ENCODE results near the gene CNNM1.

Gene CNNM1

DNA sequence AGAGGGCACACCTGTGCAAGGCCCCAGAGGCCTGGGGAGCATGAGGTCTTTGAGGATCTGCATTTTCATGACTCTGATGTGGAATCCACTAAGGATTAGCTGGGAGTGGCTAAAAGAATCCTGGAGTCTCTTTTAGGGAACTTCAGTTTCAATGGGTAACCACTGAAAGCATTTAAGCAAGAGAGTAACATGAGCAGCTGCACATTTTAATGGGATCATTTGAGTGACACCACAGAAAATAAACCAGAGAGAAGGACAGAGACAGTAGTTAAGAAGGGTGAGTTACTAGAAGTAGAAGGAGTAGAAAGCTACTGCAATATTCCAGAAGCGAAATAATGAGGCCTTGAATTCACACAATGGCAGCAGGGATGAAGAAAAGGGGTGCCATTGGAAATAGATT, 96.0 kb downstream of the CNNM1 start:
- Histone ChIP-seq H3K9me3 (ENCODE audit: insufficient read depth, low read depth, low read length) (no peaks in the 10 kb centered on the region), H3K18ac (ENCODE audit: low read length) (no peak overlapping the region), H4K12ac (ENCODE audit: low read depth, low read length) (no peak overlapping the region), H2BK5ac (ENCODE audit: low read depth, low read length, poor library complexity) (no peak overlapping the region), H2AK5ac (ENCODE audit: low read length) (no peak overlapping the region), H3K36me3 (ENCODE audit: control insufficient read depth in 1 of 2, insufficient read depth in 2 of 2, low read length in 2 of 2) (peaks cover 2 to 10% of the 10 kb centered on the region in 2 experiments), H3K4me1 (ENCODE audit: control insufficient read depth in 1 of 2, insufficient read depth in 2 of 2, low read length in 2 of 2) (peaks cover 2 to 7% of the 10 kb centered on the region in 2 experiments), H3K9ac (ENCODE audit: low read length) (no peak overlapping the region), H3K4ac (ENCODE audit: low read depth, low read length) (no peak overlapping the region), H3K27ac (ENCODE audit: low read depth, low read length) (no peak overlapping the region), H3K27me3 (ENCODE audit: insufficient read depth, low read length) (no peaks in the 10 kb centered on the region), H3K79me2 (ENCODE audit: control insufficient read depth, insufficient read depth, low read length, poor library complexity) (peaks cover 3% of the 10 kb centered on the region), H3K79me1 (ENCODE audit: low read length) (peaks cover 2% of the 10 kb centered on the region), H3K23ac (ENCODE audit: low read length) (no peak overlapping the region), H4K8ac (ENCODE audit: low read depth, low read length) (no peak overlapping the region), H3K4me3 (ENCODE audit: low read depth, low read length) (no peak overlapping the region), H3K14ac (ENCODE audit: low read length) (no peak overlapping the region), H2BK12ac (ENCODE audit: low read length) (no peak overlapping the region), H3K4me2 (ENCODE audit: low read length) (no peak overlapping the region), H4K91ac (ENCODE audit: low read depth, low read length) (no peak overlapping the region), H2BK120ac (ENCODE audit: insufficient read depth, low read length, poor library complexity) (no peak overlapping the region), H2AFZ (ENCODE audit: insufficient read depth, low read length, poor library complexity) (no peak overlapping the region)
- WGBS (ENCODE audit: extremely low coverage, insufficient coverage, insufficient read length), result no CpG with 5 or more reads among the region's 1 CpG
- DNase-seq, result no peak

DNA sequence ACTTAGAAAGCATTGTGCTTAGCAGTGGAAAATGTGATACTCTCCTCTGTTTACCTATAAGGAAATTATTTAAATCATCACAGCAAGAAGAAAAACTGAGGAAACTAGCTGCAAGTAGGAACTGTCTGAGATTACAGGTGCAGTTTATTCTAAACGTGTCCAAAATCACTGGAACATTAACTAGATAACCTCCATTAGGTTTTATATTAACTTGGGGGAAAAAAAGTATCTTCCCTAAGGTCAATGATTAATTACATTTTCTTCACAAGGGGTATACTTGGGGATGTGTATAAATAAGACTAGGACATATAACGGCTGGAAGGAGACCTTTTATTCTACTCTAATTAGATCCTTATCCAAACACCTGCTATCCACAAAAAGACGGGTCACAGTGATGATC, 97.5 kb downstream of the CNNM1 start:
- H3K79me1 ChIP-seq (ENCODE audit: low read length), result peaks cover 9% of the 10 kb centered on the region
- no peak overlapping the region for H3K23ac ChIP-seq (ENCODE audit: low read length)
- H3K79me2 ChIP-seq (ENCODE audit: control insufficient read depth, insufficient read depth, low read length, poor library complexity), result peaks cover 7% of the 10 kb centered on the region
- no peak overlapping the region for H2AK5ac ChIP-seq (ENCODE audit: low read length)
- no peak overlapping the region for H3K9ac ChIP-seq (ENCODE audit: low read length)
- no peaks in the 10 kb centered on the region for H3K27me3 ChIP-seq (ENCODE audit: insufficient read depth, low read length)
- H2AFZ ChIP-seq (ENCODE audit: insufficient read depth, low read length, poor library complexity), result no peak overlapping the region
- no peak overlapping the region for H4K91ac ChIP-seq (ENCODE audit: low read depth, low read length)
- no peak overlapping the region for H2BK5ac ChIP-seq (ENCODE audit: low read depth, low read length, poor library complexity)
- no peak overlapping the region for H3K4me3 ChIP-seq (ENCODE audit: low read depth, low read length)
- H4K8ac ChIP-seq (ENCODE audit: low read depth, low read length), result no peak overlapping the region
- no peak overlapping the region for H3K18ac ChIP-seq (ENCODE audit: low read length)
- DNase-seq, result no peak
- no peak overlapping the region for H3K4ac ChIP-seq (ENCODE audit: low read depth, low read length)
- no peak overlapping the region for H3K27ac ChIP-seq (ENCODE audit: low read depth, low read length)
- H3K36me3 ChIP-seq (ENCODE audit: control insufficient read depth in 1 of 2, insufficient read depth in 2 of 2, low read length in 2 of 2), result peaks cover 0 to 6% of the 10 kb centered on the region in 2 experiments
- H3K4me2 ChIP-seq (ENCODE audit: low read length), result no peak overlapping the region
- H3K4me1 ChIP-seq (ENCODE audit: control insufficient read depth in 1 of 2, insufficient read depth in 2 of 2, low read length in 2 of 2), result peaks cover 2 to 11% of the 10 kb centered on the region in 2 experiments
- WGBS (ENCODE audit: extremely low coverage, insufficient coverage, insufficient read length), result no CpG with 5 or more reads among the region's 3 CpGs
- H3K14ac ChIP-seq (ENCODE audit: low read length), result no peak overlapping the region
- no peak overlapping the region for H4K12ac ChIP-seq (ENCODE audit: low read depth, low read length)
- H3K9me3 ChIP-seq (ENCODE audit: insufficient read depth, low read depth, low read length), result no peaks in the 10 kb centered on the region
- no peak overlapping the region for H2BK120ac ChIP-seq (ENCODE audit: insufficient read depth, low read length, poor library complexity)
- H2BK12ac ChIP-seq (ENCODE audit: low read length), result no peak overlapping the region

DNA sequence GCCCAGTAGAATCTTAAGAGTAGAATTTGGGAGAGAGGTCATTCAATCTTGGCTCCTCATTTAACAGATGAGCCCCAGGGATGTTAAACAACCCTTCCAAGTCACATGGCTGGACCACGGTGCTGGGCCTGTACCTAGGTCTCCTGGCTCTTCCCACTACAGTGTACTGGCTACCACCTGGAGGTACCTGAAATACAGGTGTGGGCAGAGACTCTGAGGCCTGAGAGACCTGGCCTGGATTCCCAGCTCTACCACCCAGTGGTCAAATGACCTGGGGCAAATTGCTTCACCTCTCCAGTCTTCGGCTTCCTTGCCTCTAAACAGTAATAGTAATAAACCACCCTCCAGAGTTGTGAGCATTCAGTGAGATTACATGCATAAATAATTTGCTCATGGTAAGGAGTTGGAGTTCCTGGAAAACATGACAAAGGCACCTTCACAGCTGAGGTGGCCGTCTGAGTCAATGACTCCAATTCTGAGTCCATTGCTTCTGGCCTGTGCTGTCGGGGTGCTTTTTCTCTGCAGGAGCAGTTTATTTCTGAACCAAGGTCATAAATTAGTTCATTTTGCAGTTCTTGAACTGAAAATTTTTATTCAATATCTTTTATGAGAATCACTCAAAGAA, 98.5 kb downstream of the CNNM1 start:
- Histone ChIP-seq H3K36me3 (ENCODE audit: control insufficient read depth in 1 of 2, insufficient read depth in 2 of 2, low read length in 2 of 2) (peaks cover 0 to 6% of the 10 kb centered on the region in 2 experiments), H3K23ac (ENCODE audit: low read length) (no peak overlapping the region), H3K14ac (ENCODE audit: low read length) (no peak overlapping the region), H4K8ac (ENCODE audit: low read depth, low read length) (no peak overlapping the region), H3K27me3 (ENCODE audit: insufficient read depth, low read length) (no peaks in the 10 kb centered on the region), H3K79me2 (ENCODE audit: control insufficient read depth, insufficient read depth, low read length, poor library complexity) (peaks cover 7% of the 10 kb centered on the region), H4K12ac (ENCODE audit: low read depth, low read length) (no peak overlapping the region), H3K4me2 (ENCODE audit: low read length) (no peak overlapping the region), H2AFZ (ENCODE audit: insufficient read depth, low read length, poor library complexity) (no peak overlapping the region), H3K79me1 (ENCODE audit: low read length) (peaks cover 9% of the 10 kb centered on the region), H2BK120ac (ENCODE audit: insufficient read depth, low read length, poor library complexity) (no peak overlapping the region), H2BK12ac (ENCODE audit: low read length) (no peak overlapping the region), H3K27ac (ENCODE audit: low read depth, low read length) (no peak overlapping the region), H2AK5ac (ENCODE audit: low read length) (no peak overlapping the region), H3K4ac (ENCODE audit: low read depth, low read length) (no peak overlapping the region), H3K4me3 (ENCODE audit: low read depth, low read length) (no peak overlapping the region), H3K4me1 (ENCODE audit: control insufficient read depth in 1 of 2, insufficient read depth in 2 of 2, low read length in 2 of 2) (peaks cover 2 to 11% of the 10 kb centered on the region in 2 experiments), H2BK5ac (ENCODE audit: low read depth, low read length, poor library complexity) (no peak overlapping the region), H3K18ac (ENCODE audit: low read length) (no peak overlapping the region), H4K91ac (ENCODE audit: low read depth, low read length) (no peak overlapping the region), H3K9me3 (ENCODE audit: insufficient read depth, low read depth, low read length) (no peaks in the 10 kb centered on the region), H3K9ac (ENCODE audit: low read length) (no peak overlapping the region)
- DNase-seq, result no peak
- no CpG with 5 or more reads among the region's 4 CpGs for WGBS (ENCODE audit: extremely low coverage, insufficient coverage, insufficient read length)

DNA sequence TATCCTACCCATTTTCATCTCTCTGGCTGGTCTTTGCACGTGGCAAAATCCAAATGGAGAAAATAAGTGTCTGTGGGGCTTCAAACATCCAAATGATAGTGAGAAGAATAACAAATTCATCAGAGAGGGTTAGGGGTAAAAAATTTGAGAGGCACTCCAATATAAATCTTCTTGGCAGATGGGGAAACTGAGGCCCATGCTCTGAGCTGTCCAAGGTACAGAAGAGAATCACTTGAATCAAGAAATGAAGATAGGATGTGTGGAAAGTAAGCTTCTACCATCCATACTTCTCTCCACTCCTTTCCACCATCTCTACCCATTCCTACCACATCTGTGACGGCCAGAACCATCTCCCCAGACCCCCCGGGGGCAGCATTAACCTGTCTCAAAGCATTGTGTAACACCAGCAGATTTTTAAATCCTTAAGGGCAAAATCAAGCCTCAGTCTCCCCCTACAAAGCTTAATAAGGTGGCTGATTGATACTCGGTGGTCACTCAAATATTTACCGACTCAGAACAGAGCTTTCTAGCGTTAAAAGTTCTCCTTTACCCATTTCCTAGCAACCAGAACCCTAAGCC, 100.5 kb downstream of the CNNM1 start:
- no peaks in the 10 kb centered on the region for H3K9me3 ChIP-seq (ENCODE audit: insufficient read depth, low read depth, low read length)
- H4K91ac ChIP-seq (ENCODE audit: low read depth, low read length), result no peak overlapping the region
- H2BK12ac ChIP-seq (ENCODE audit: low read length), result no peak overlapping the region
- no peak overlapping the region for H3K23ac ChIP-seq (ENCODE audit: low read length)
- peaks cover 2 to 11% of the 10 kb centered on the region in 2 experiments for H3K4me1 ChIP-seq (ENCODE audit: control insufficient read depth in 1 of 2, insufficient read depth in 2 of 2, low read length in 2 of 2)
- H4K8ac ChIP-seq (ENCODE audit: low read depth, low read length), result no peak overlapping the region
- DNase-seq, result no peak
- H4K12ac ChIP-seq (ENCODE audit: low read depth, low read length), result no peak overlapping the region
- no peak overlapping the region for H2AFZ ChIP-seq (ENCODE audit: insufficient read depth, low read length, poor library complexity)
- H3K4me3 ChIP-seq (ENCODE audit: low read depth, low read length), result no peak overlapping the region
- H3K27me3 ChIP-seq (ENCODE audit: insufficient read depth, low read length), result no peaks in the 10 kb centered on the region
- peak overlapping the region; percentile 87 for H3K4ac ChIP-seq (ENCODE audit: low read depth, low read length)
- peaks cover 0 to 6% of the 10 kb centered on the region in 2 experiments for H3K36me3 ChIP-seq (ENCODE audit: control insufficient read depth in 1 of 2, insufficient read depth in 2 of 2, low read length in 2 of 2)
- H3K18ac ChIP-seq (ENCODE audit: low read length), result no peak overlapping the region
- H2BK5ac ChIP-seq (ENCODE audit: low read depth, low read length, poor library complexity), result no peak overlapping the region
- no peak overlapping the region for H3K14ac ChIP-seq (ENCODE audit: low read length)
- no peak overlapping the region for H3K9ac ChIP-seq (ENCODE audit: low read length)
- H3K79me2 ChIP-seq (ENCODE audit: control insufficient read depth, insufficient read depth, low read length, poor library complexity), result peaks cover 7% of the 10 kb centered on the region
- H3K27ac ChIP-seq (ENCODE audit: low read depth, low read length), result no peak overlapping the region
- peaks cover 9% of the 10 kb centered on the region for H3K79me1 ChIP-seq (ENCODE audit: low read length)
- no peak overlapping the region for H2AK5ac ChIP-seq (ENCODE audit: low read length)
- no peak overlapping the region for H2BK120ac ChIP-seq (ENCODE audit: insufficient read depth, low read length, poor library complexity)
- no CpG with 5 or more reads among the region's 6 CpGs for WGBS (ENCODE audit: extremely low coverage, insufficient coverage, insufficient read length)
- peak overlapping the region; percentile 74 for H3K4me2 ChIP-seq (ENCODE audit: low read length)

Measured in trophoblast cell (in vitro differentiated cells and primary cell).